Tibial artery (tissue), 4 donors: ENCODE data around the gene MCCC1.
"Not testable (repeated sequence)": the region's sequence is repeated elsewhere in the genome, so short reads cannot be mapped to it uniquely, and the experiment has no call there.

Experiments
- DNase-seq, 2 donors: peaks; one replicate each; pipeline ENCODE4 v3.0.0-alpha.2; 2019
- H3K27ac ChIP-seq, 2 donors: fragments of 200-600 bp; sonication (generic) in 1 of 2; 1 replicate in 1 of 2; 2 replicates in 1 of 2; pipeline ENCODE4 v1.5.1; 2018 to 2019; ENCODE audit warnings: mild to moderate bottlenecking in 1 of 2
- H3K27me3 ChIP-seq, 2 donors: fragments of 200-600 bp; sonication (generic) in 1 of 2; one replicate each; pipeline versions ENCODE4 v1.5.1 to v1.6.0; 2016 to 2019
- H3K36me3 ChIP-seq, 3 donors: fragments of 200-600 bp; sonication (generic) in 2 of 3; one replicate each; pipeline ENCODE4 v1.5.1; 2016 to 2019; ENCODE audit warnings: mild to moderate bottlenecking in 2 of 3
- H3K4me1 ChIP-seq, 4 donors: fragments of 200-600 bp; sonication (generic) in 2 of 4; 1 replicate in 3 of 4; 2 replicates in 1 of 4; pipeline ENCODE4 v1.5.1; 2016 to 2019
- H3K4me3 ChIP-seq, 2 donors: fragments of 200-600 bp; sonication (generic) in 1 of 2; 1 replicate in 1 of 2; 2 replicates in 1 of 2; pipeline ENCODE4 v1.5.1; 2018 to 2019; ENCODE audit warnings: mild to moderate bottlenecking in 2 of 2
- H3K9me3 ChIP-seq, 3 donors: fragments of 200-600 bp; sonication (generic) in 1 of 3; one replicate each; pipeline ENCODE4 v1.5.1; 2016 to 2019
- CTCF ChIP-seq, 2 experiments: fragments of 200-600 bp in 1 of 2; fragments of 450-650 bp in 1 of 2; IDR thresholded peaks; one replicate each; pipeline ENCODE4 v1.5.1; 2017 to 2019; ENCODE audit warnings: antibody characterized with exemption in 2 of 2, mild to moderate bottlenecking in 1 of 2, moderate library complexity in 1 of 2
- intact Hi-C: fragments of 100-400 bp; cut with DNase I; formaldehyde crosslinking; loops from one replicate; pipeline ENCODE4 v1.15.0; 2023; ENCODE audit warnings: low total_unique reads

Gene MCCC1

GRCh38 chr3:183114384-183115178 lies 15.3 kb upstream of the MCCC1 start:
- H3K36me3 ChIP-seq, result no peaks in the 10 kb centered on the region
- H3K27me3 ChIP-seq, result peaks cover 0 to 36% of the 10 kb centered on the region in 2 donors
- H3K4me1 ChIP-seq, result no peaks in the 10 kb centered on the region
- no peak for TF ChIP-seq CTCF (IDR thresholded peaks at IDR 0.05)
- DNase-seq, result no peak
- H3K27ac ChIP-seq, result no peak overlapping the region
- H3K4me3 ChIP-seq, result no peak overlapping the region
- intact Hi-C loops, result no loop called here
- H3K9me3 ChIP-seq, result no peaks in the 10 kb centered on the region

GRCh38 chr3:183109847-183110246 lies 10.6 kb upstream of the MCCC1 start:
- H3K27ac ChIP-seq, H3K4me3 ChIP-seq, H3K27me3 ChIP-seq, intact Hi-C loops, H3K36me3 ChIP-seq, H3K9me3 ChIP-seq, DNase-seq: not testable (repeated sequence)
- peaks cover 0 to 25% (median 0%) of the 10 kb centered on the region in 4 donors for H3K4me1 ChIP-seq

- Histone ChIP-seq H3K36me3 (no peaks in the 10 kb centered on the region), H3K27ac (no peak overlapping the region), H3K9me3 (no peaks in the 10 kb centered on the region), H3K4me3 (no peak overlapping the region), H3K4me1 (peaks cover 0 to 25% (median 0%) of the 10 kb centered on the region in 4 donors), H3K27me3 (no peaks in the 10 kb centered on the region)
- DNase-seq, result no peak
- TF ChIP-seq CTCF (IDR thresholded peaks at IDR 0.05), result no peak
- intact Hi-C loops, result no loop called here
These were observed 9.2 kb upstream of the MCCC1 start for GRCh38 chr3:183108470-183108869.

- H3K4me1 ChIP-seq, result peaks cover 0 to 25% (median 0%) of the 10 kb centered on the region in 4 donors
- H3K9me3 ChIP-seq, result no peaks in the 10 kb centered on the region
- no peak for TF ChIP-seq CTCF (IDR thresholded peaks at IDR 0.05)
- no peak overlapping the region for H3K27ac ChIP-seq
- H3K4me3 ChIP-seq, result no peak overlapping the region
- H3K36me3 ChIP-seq, result no peaks in the 10 kb centered on the region
- H3K27me3 ChIP-seq, result no peaks in the 10 kb centered on the region
- no peak for DNase-seq
- intact Hi-C loops, result no loop called here
These were observed 8.7 kb upstream of the MCCC1 start for GRCh38 chr3:183108001-183108449.

GRCh38 chr3:183107372-183107771 lies 8.1 kb upstream of the MCCC1 start:
- H3K27me3 ChIP-seq, H3K4me3 ChIP-seq, H3K36me3 ChIP-seq, intact Hi-C loops, H3K9me3 ChIP-seq, DNase-seq, H3K27ac ChIP-seq: not testable (repeated sequence)
- H3K4me1 ChIP-seq, result peaks cover 0 to 25% (median 0%) of the 10 kb centered on the region in 4 donors

GRCh38 chr3:183106635-183107034 lies 7.3 kb upstream of the MCCC1 start:
- no peaks in the 10 kb centered on the region for H3K9me3 ChIP-seq
- peak overlapping the region in 1 of 2 donors; percentile 30 for H3K27ac ChIP-seq
- TF ChIP-seq CTCF (IDR thresholded peaks at IDR 0.05), result no peak
- intact Hi-C loops, result no loop called here
- DNase-seq, result no peak
- H3K4me1 ChIP-seq, result peaks cover 0 to 25% (median 0%) of the 10 kb centered on the region in 4 donors
- no peak overlapping the region for H3K4me3 ChIP-seq
- H3K36me3 ChIP-seq, result no peaks in the 10 kb centered on the region
- no peaks in the 10 kb centered on the region for H3K27me3 ChIP-seq

GRCh38 chr3:183103950-183104349 lies 4.7 kb upstream of the MCCC1 start:
- H3K4me1 ChIP-seq, result peaks cover 0 to 36% (median 7%) of the 10 kb centered on the region in 4 donors
- H3K27me3 ChIP-seq, H3K27ac ChIP-seq, H3K4me3 ChIP-seq, H3K36me3 ChIP-seq, DNase-seq, intact Hi-C loops, H3K9me3 ChIP-seq: not testable (repeated sequence)

- intact Hi-C loops, H3K4me3 ChIP-seq, H3K27me3 ChIP-seq, DNase-seq, H3K9me3 ChIP-seq, H3K36me3 ChIP-seq: not testable (repeated sequence)
- Histone ChIP-seq H3K27ac (peak overlapping the region; percentile 91 to 92), H3K4me1 (peaks cover 0 to 36% (median 19%) of the 10 kb centered on the region in 4 donors)
These were observed 1.7 kb upstream of the MCCC1 start for GRCh38 chr3:183101040-183101439.
